ENCODE measurements around the gene LDLR. TPM values are rescaled to one million over a fixed set of nuclear protein-coding genes. Genes with fewer than 3 reads are reported as not detected.
"Not testable (repeated sequence)": the region's sequence is repeated elsewhere in the genome, so short reads cannot be mapped to it uniquely, and the experiment has no call there.

The LDLR gene
- total RNA-seq, 2 donors from 2014 or later = 63.8 to 83.5 TPM

DNA sequence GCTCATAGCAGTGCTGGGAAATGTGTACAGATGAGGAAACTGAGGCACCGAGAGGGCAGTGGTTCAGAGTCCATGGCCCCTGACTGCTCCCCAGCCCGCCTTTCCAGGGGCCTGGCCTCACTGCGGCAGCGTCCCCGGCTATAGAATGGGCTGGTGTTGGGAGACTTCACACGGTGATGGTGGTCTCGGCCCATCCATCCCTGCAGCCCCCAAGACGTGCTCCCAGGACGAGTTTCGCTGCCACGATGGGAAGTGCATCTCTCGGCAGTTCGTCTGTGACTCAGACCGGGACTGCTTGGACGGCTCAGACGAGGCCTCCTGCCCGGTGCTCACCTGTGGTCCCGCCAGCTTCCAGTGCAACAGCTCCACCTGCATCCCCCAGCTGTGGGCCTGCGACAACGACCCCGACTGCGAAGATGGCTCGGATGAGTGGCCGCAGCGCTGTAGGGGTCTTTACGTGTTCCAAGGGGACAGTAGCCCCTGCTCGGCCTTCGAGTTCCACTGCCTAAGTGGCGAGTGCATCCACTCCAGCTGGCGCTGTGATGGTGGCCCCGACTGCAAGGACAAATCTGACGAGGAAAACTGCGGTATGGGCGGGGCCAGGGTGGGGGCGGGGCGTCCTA lies 15.9 kb downstream of the LDLR start:
- Mint-ChIP-seq H3K4me1 (no peaks in the 10 kb centered on the region), H3K27ac (no peak overlapping the region), H3K27me3 (no peaks in the 10 kb centered on the region), H3K36me3 (ENCODE audit: low read depth) (peaks cover 100% of the 10 kb centered on the region), H3K4me3 (no peak overlapping the region), H3K9me3 (no peaks in the 10 kb centered on the region)
- no peak for ATAC-seq (replicated peaks)

DNA sequence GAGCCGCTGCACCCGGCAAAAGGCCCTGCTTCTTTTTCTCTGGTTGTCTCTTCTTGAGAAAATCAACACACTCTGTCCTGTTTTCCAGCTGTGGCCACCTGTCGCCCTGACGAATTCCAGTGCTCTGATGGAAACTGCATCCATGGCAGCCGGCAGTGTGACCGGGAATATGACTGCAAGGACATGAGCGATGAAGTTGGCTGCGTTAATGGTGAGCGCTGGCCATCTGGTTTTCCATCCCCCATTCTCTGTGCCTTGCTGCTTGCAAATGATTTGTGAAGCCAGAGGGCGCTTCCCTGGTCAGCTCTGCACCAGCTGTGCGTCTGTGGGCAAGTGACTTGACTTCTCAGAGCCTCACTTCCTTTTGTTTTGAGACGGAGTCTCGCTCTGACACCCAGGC lies 17.2 kb downstream of the LDLR start:
- Mint-ChIP-seq H3K4me3 (no peak overlapping the region), H3K36me3 (ENCODE audit: low read depth) (peaks cover 100% of the 10 kb centered on the region), H3K27me3 (no peaks in the 10 kb centered on the region), H3K9me3 (no peaks in the 10 kb centered on the region), H3K4me1 (no peaks in the 10 kb centered on the region), H3K27ac (no peak overlapping the region)
- ATAC-seq (replicated peaks) = no peak

DNA sequence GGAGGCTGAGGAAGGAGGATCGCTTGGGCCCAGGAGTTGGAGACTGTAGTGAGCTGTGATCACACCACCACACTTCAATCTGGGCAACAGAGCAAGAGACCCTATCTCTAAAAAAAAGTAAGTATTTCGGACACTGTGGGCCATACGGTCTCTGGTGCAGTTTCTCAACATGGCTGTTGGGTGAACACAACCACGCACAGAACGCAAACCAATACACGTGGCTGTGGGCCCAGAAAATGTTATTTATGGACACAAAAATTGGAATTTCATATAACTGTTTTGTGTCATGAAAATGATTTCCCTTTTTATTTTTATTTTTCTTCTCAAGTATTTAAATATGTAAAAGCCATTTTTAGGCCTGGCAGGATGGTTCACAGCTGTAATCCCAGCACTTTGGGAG lies 19.5 kb downstream of the LDLR start:
- no peaks in the 10 kb centered on the region for H3K9me3 Mint-ChIP-seq
- H3K27ac Mint-ChIP-seq = no peak overlapping the region
- H3K36me3 Mint-ChIP-seq (ENCODE audit: low read depth) = peaks cover 100% of the 10 kb centered on the region
- ATAC-seq (replicated peaks) = no peak
- H3K4me1 Mint-ChIP-seq = no peaks in the 10 kb centered on the region
- no peak overlapping the region for H3K4me3 Mint-ChIP-seq
- no peaks in the 10 kb centered on the region for H3K27me3 Mint-ChIP-seq

DNA sequence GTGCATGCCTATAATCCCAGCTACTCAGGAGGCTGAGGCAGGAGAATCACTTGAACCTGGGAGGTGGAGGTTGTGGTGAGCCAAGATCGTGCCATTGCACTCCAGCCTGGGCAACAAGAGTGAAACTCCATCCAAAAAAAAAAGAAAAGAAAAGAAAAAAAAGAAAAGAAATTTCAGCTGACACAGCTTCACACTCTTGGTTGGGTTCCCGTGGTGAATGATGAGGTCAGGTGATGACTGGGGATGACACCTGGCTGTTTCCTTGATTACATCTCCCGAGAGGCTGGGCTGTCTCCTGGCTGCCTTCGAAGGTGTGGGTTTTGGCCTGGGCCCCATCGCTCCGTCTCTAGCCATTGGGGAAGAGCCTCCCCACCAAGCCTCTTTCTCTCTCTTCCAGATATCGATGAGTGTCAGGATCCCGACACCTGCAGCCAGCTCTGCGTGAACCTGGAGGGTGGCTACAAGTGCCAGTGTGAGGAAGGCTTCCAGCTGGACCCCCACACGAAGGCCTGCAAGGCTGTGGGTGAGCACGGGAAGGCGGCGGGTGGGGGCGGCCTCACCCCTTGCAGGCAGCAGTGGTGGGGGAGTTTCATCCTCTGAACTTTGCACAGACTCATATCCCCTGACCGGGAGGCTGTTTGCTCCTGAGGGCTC lies 22.0 kb downstream of the LDLR start:
- no peak overlapping the region for H3K27ac Mint-ChIP-seq
- no peaks in the 10 kb centered on the region for H3K27me3 Mint-ChIP-seq
- no peaks in the 10 kb centered on the region for H3K9me3 Mint-ChIP-seq
- no peak for ATAC-seq (replicated peaks)
- no peaks in the 10 kb centered on the region for H3K4me1 Mint-ChIP-seq
- H3K4me3 Mint-ChIP-seq = no peak overlapping the region
- peaks cover 100% of the 10 kb centered on the region for H3K36me3 Mint-ChIP-seq (ENCODE audit: low read depth)

DNA sequence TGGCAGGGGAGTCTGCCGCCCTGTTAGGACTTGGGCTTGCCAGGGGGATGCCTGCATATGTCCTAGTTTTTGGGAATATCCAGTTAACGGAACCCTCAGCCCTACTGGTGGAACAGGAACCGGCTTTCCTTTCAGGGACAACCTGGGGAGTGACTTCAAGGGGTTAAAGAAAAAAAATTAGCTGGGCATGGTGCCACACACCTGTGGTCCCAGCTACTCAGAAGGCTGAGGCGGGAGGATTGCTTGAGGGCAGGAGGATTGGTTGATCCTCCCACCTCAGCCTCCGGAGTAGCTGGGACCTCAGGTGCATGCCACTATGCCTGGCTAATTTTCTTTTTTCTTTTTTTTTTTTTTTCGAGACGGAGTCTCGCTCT lies 22.5 kb downstream of the LDLR start:
- no peaks in the 10 kb centered on the region for H3K27me3 Mint-ChIP-seq
- no peak for ATAC-seq (replicated peaks)
- H3K27ac Mint-ChIP-seq = no peak overlapping the region
- H3K36me3 Mint-ChIP-seq (ENCODE audit: low read depth) = peaks cover 100% of the 10 kb centered on the region
- no peaks in the 10 kb centered on the region for H3K9me3 Mint-ChIP-seq
- no peak overlapping the region for H3K4me3 Mint-ChIP-seq
- no peaks in the 10 kb centered on the region for H3K4me1 Mint-ChIP-seq

DNA sequence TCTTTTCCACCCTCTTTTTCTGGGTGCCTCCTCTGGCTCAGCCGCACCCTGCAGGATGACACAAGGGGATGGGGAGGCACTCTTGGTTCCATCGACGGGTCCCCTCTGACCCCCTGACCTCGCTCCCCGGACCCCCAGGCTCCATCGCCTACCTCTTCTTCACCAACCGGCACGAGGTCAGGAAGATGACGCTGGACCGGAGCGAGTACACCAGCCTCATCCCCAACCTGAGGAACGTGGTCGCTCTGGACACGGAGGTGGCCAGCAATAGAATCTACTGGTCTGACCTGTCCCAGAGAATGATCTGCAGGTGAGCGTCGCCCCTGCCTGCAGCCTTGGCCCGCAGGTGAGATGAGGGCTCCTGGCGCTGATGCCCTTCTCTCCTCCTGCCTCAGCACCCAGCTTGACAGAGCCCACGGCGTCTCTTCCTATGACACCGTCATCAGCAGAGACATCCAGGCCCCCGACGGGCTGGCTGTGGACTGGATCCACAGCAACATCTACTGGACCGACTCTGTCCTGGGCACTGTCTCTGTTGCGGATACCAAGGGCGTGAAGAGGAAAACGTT lies 24.0 kb downstream of the LDLR start:
- no peaks in the 10 kb centered on the region for H3K4me1 Mint-ChIP-seq
- H3K27me3 Mint-ChIP-seq = no peaks in the 10 kb centered on the region
- H3K9me3 Mint-ChIP-seq = no peaks in the 10 kb centered on the region
- H3K27ac Mint-ChIP-seq = peak overlapping the region; percentile 66
- no peak overlapping the region for H3K4me3 Mint-ChIP-seq
- H3K36me3 Mint-ChIP-seq (ENCODE audit: low read depth) = peaks cover 100% of the 10 kb centered on the region
- ATAC-seq (replicated peaks) = no peak

DNA sequence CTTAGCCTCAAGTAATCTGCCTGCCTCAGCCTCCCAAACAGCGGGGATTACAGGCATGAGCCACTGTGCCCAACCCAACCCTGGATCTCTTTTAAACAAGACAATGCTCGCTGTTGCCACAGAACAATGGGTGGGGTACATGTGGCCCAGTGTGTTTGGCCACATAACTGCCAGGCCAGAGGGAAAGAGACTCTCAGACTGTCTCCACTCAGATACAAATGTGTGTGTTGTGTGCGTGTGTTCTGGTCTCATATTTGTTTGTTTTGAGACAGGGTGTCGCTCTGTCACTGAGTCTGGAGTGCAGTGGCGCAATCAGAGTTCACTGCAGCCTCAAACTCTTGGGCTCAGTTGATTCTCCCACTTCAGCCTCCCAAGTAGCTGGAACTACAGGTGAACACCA lies 25.8 kb downstream of the LDLR start:
- no peak for ATAC-seq (replicated peaks)
- Mint-ChIP-seq H3K36me3 (ENCODE audit: low read depth) (peaks cover 100% of the 10 kb centered on the region), H3K27ac (no peak overlapping the region), H3K4me1 (no peaks in the 10 kb centered on the region), H3K9me3 (no peaks in the 10 kb centered on the region), H3K27me3 (no peaks in the 10 kb centered on the region), H3K4me3 (no peak overlapping the region)

DNA sequence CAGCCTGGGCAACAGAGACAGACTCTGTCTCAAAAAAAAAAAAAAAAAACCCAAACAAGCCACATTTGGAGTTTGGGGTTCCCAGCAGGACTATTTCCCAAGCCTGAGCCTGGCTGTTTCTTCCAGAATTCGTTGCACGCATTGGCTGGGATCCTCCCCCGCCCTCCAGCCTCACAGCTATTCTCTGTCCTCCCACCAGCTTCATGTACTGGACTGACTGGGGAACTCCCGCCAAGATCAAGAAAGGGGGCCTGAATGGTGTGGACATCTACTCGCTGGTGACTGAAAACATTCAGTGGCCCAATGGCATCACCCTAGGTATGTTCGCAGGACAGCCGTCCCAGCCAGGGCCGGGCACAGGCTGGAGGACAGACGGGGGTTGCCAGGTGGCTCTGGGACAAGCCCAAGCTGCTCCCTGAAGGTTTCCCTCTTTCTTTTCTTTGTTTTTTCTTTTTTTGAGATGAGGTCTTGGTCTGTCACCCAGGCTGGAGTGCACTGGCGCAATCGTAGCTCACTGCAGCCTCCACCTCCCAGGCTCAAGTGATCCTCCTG lies 26.7 kb downstream of the LDLR start:
- Mint-ChIP-seq H3K4me1 (no peaks in the 10 kb centered on the region), H3K36me3 (ENCODE audit: low read depth) (peaks cover 100% of the 10 kb centered on the region), H3K27me3 (no peaks in the 10 kb centered on the region), H3K4me3 (no peak overlapping the region), H3K9me3 (no peaks in the 10 kb centered on the region), H3K27ac (peak overlapping the region; percentile 33)
- ATAC-seq (replicated peaks) = no peak

DNA sequence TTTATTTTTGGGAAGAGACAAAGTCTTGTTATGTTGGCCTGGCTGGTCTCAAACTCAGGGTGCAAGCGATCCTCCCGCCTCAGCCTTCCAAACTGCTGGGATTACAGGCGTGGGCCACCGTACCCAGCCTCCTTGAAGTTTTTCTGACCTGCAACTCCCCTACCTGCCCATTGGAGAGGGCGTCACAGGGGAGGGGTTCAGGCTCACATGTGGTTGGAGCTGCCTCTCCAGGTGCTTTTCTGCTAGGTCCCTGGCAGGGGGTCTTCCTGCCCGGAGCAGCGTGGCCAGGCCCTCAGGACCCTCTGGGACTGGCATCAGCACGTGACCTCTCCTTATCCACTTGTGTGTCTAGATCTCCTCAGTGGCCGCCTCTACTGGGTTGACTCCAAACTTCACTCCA lies 27.2 kb downstream of the LDLR start:
- Mint-ChIP-seq H3K4me3 (no peak overlapping the region), H3K4me1 (no peaks in the 10 kb centered on the region), H3K27ac (peak overlapping the region; percentile 33), H3K9me3 (no peaks in the 10 kb centered on the region), H3K36me3 (ENCODE audit: low read depth) (peaks cover 100% of the 10 kb centered on the region), H3K27me3 (no peaks in the 10 kb centered on the region)
- no peak for ATAC-seq (replicated peaks)

DNA sequence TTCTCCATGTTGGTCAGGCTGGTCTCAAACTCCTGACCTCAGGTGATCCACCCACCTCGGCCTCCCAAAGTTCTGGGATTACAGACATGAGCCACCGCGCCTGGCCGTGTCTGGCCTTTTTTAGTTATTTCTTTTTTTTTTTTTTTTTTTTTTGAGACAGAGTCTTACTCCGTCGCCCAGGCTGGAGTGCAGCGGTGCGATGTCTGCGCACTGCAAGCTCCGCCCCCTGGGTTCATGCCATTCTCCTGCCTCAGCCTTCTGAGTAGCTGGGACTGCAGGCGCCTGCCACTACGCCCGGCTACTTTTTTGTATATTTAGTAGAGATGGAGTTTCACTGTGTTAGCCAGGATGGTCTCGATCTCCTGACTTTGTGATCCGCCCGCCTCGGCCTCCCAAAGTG lies 32.7 kb downstream of the LDLR start:
- ATAC-seq (replicated peaks); H3K27ac Mint-ChIP-seq: not testable (repeated sequence)
- peaks cover 100% of the 10 kb centered on the region for H3K36me3 Mint-ChIP-seq (ENCODE audit: low read depth)

DNA sequence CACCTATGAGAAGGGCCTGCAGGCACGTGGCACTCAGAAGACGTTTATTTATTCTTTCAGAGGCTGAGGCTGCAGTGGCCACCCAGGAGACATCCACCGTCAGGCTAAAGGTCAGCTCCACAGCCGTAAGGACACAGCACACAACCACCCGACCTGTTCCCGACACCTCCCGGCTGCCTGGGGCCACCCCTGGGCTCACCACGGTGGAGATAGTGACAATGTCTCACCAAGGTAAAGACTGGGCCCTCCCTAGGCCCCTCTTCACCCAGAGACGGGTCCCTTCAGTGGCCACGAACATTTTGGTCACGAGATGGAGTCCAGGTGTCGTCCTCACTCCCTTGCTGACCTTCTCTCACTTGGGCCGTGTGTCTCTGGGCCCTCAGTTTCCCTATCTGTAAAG lies 33.9 kb downstream of the LDLR start:
- no peak overlapping the region for H3K27ac Mint-ChIP-seq
- H3K9me3 Mint-ChIP-seq = no peaks in the 10 kb centered on the region
- no peaks in the 10 kb centered on the region for H3K4me1 Mint-ChIP-seq
- H3K4me3 Mint-ChIP-seq = no peak overlapping the region
- ATAC-seq (replicated peaks) = no peak
- no peaks in the 10 kb centered on the region for H3K27me3 Mint-ChIP-seq
- H3K36me3 Mint-ChIP-seq (ENCODE audit: low read depth) = peaks cover 100% of the 10 kb centered on the region

More for the DNA sequence above, 32.7 kb downstream of the LDLR start:
- H3K27me3 Mint-ChIP-seq, H3K4me1 Mint-ChIP-seq, H3K9me3 Mint-ChIP-seq, H3K4me3 Mint-ChIP-seq: not testable (repeated sequence)

DNA sequence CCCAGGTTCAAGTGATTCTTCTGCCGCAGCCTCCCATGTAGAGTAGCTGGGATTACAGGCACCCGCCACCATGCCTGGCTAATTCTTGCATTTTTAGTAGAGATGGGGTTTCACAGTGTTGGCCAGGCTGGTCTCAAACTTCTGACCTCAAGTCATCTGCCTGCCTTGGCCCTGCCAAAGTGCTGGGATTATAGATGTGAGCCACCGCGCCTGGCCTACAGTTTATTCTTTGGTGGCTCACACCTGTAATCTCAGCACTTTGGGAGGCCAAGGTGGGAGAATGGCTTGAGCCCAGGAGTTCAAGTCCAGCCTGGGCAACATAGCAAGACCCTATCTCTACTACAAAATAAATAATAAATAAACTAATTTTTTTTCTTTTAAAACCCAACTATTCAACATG lies 34.9 kb downstream of the LDLR start:
- H3K4me1 Mint-ChIP-seq; H3K27ac Mint-ChIP-seq; H3K27me3 Mint-ChIP-seq; H3K9me3 Mint-ChIP-seq; H3K4me3 Mint-ChIP-seq; ATAC-seq (replicated peaks): not testable (repeated sequence)
- peaks cover 100% of the 10 kb centered on the region for H3K36me3 Mint-ChIP-seq (ENCODE audit: low read depth)

DNA sequence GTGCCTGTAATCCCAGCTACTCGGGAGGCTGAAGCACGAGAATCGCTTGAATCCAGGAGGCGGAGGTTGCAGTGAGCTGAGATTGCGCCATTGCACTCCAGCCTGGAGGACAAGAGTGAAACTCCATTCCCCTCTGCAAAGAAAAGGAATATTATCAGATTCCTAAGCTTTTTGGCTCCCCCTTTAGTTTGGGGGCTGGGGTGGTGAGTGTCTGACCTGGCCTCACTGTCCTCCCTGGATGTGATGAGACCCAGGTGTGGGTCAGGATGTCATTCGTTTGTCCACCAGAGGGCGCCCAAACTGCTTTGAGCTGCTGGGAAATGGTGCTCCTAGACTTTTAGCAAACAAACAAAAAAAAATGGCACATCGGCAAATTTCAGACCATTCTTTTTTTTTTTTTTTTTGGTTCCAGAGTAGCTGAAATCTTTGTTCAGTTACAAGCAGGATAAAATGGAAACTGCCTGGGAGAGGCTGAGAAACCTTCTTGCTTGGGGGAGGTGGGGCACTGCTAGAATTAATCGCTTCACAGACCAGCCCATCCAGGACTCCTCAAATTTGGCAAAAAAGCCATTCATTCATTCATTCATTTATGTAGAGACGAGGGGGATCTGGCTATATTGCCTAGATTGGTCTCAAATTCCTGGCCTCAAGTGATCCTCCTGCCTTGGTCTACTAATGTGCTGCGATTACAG lies 36.9 kb downstream of the LDLR start:
- ATAC-seq (replicated peaks) = peak; percentile 76
- H3K4me3 Mint-ChIP-seq = no peak overlapping the region
- H3K27me3 Mint-ChIP-seq = no peaks in the 10 kb centered on the region
- peaks cover 100% of the 10 kb centered on the region for H3K36me3 Mint-ChIP-seq (ENCODE audit: low read depth)
- H3K27ac Mint-ChIP-seq = no peak overlapping the region
- H3K4me1 Mint-ChIP-seq = no peaks in the 10 kb centered on the region
- no peaks in the 10 kb centered on the region for H3K9me3 Mint-ChIP-seq

DNA sequence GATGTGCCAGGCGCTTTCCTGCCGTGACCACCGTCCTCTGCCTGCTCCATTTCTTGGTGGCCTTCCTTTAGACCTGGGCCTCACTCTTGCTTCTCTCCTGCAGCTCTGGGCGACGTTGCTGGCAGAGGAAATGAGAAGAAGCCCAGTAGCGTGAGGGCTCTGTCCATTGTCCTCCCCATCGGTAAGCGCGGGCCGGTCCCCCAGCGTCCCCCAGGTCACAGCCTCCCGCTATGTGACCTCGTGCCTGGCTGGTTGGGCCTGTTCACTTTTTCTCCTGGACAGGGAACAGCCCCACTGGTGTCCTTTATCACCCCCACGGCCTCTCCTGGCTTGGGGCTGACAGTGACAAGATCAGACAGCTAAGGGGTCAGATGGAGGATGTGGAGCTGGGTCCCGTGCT lies 38.6 kb downstream of the LDLR start:
- H3K27ac Mint-ChIP-seq = no peak overlapping the region
- H3K4me3 Mint-ChIP-seq = no peak overlapping the region
- no peak for ATAC-seq (replicated peaks)
- H3K9me3 Mint-ChIP-seq = no peaks in the 10 kb centered on the region
- H3K27me3 Mint-ChIP-seq = no peaks in the 10 kb centered on the region
- no peaks in the 10 kb centered on the region for H3K4me1 Mint-ChIP-seq
- H3K36me3 Mint-ChIP-seq (ENCODE audit: low read depth) = peaks cover 100% of the 10 kb centered on the region
